Fibroblast of lung (primary cell): ENCODE data around the gene RBX1. TPM values are rescaled to one million over a fixed set of nuclear protein-coding genes. Genes with fewer than 3 reads are reported as not detected.

Experiments used
- DNase-seq, 2 donors: peaks; one replicate each; pipeline versions ENCODE4 v3.0.0 to v3.0.0-alpha.2; 2010; ENCODE audit warnings: low read depth in 2 of 2
- H2AFZ ChIP-seq: 2 replicates; pipeline ENCODE4 v1.5.1; 2012; ENCODE audit warnings: low read length, control low read depth, inconsistent platforms
- H3K27ac ChIP-seq: 2 replicates; pipeline ENCODE4 v1.5.1; 2011; ENCODE audit warnings: low read length, control low read depth; ENCODE audit not compliant: insufficient read depth
- H3K27me3 ChIP-seq: 2 replicates; pipeline ENCODE4 v1.5.1; 2011; ENCODE audit warnings: mild to moderate bottlenecking, low read length; ENCODE audit not compliant: control insufficient read depth, insufficient read depth
- H3K36me3 ChIP-seq: 2 replicates; pipeline ENCODE4 v1.5.1; 2011; ENCODE audit warnings: low read length; ENCODE audit not compliant: control insufficient read depth, insufficient read depth
- H3K4me1 ChIP-seq: 2 replicates; pipeline ENCODE4 v1.5.1; 2011; ENCODE audit warnings: low read length; ENCODE audit not compliant: control insufficient read depth, insufficient read depth; ENCODE audit errors: extremely low read depth
- H3K4me2 ChIP-seq: 2 replicates; pipeline ENCODE4 v1.5.1; 2011; ENCODE audit warnings: low read length, control low read depth; ENCODE audit not compliant: insufficient read depth; ENCODE audit errors: extremely low read depth
- H3K4me3 ChIP-seq, 4 experiments: fragments of 200-600 bp in 1 of 4; sonication (generic) in 1 of 4; replicated peaks in 1 of 4; 2 replicates each; pipeline ENCODE4 v1.5.1; 2011 to 2016; ENCODE audit warnings: low read length in 4 of 4, low read depth in 3 of 4, mild to moderate bottlenecking in 3 of 4, control low read depth in 2 of 4, inconsistent platforms in 1 of 4, mixed read lengths in 1 of 4; ENCODE audit not compliant: insufficient read depth in 1 of 4; ENCODE audit errors: control extremely low read depth in 1 of 4
- H3K79me2 ChIP-seq: 2 replicates; pipeline ENCODE4 v1.5.1; 2012; ENCODE audit warnings: mild to moderate bottlenecking, low read length, inconsistent platforms; ENCODE audit not compliant: control insufficient read depth, insufficient read depth
- H3K9ac ChIP-seq: 2 replicates; pipeline ENCODE4 v1.5.1; 2011; ENCODE audit warnings: mild to moderate bottlenecking, low read length, control low read depth; ENCODE audit not compliant: insufficient read depth
- H3K9me3 ChIP-seq: 2 replicates; pipeline ENCODE4 v1.5.1; 2012; ENCODE audit warnings: low read depth, low read length; ENCODE audit not compliant: control insufficient read depth, insufficient read depth
- H4K20me1 ChIP-seq: 2 replicates; pipeline ENCODE4 v1.5.1; 2011; ENCODE audit warnings: low read length; ENCODE audit not compliant: control insufficient read depth, insufficient read depth; ENCODE audit errors: extremely low read depth
- EZH2 ChIP-seq: IDR thresholded peaks from 2 replicates; pipeline ENCODE4 v1.5.1; 2012; ENCODE audit warnings: low read length, control low read depth, mild to moderate bottlenecking; ENCODE audit errors: missing control alignments
- polyA plus RNA-seq, 2 donors: library from polyadenylated mRNA; depleted of rRNA in 1 of 2; stranded (reverse) in 1 of 2; unstranded in 1 of 2; fragments of >200 nt; gene quantifications; 2 replicates each; pipeline ENCODE4 v1.2.1, GENCODE V29; 2011 to 2012; ENCODE audit warnings: missing spikeins in 1 of 2
- total RNA-seq: library from RNA; depleted of rRNA; stranded (reverse); fragments of >200 nt; gene quantifications from 2 replicates; pipeline ENCODE4 v1.2.1, GENCODE V29; 2014
- TF ChIP-seq, protein P1 (sequence below), 2 donors: IDR thresholded peaks in 1 of 2; conservative IDR thresholded peaks in 1 of 2; 1 replicate in 1 of 2; 2 replicates in 1 of 2; pipeline ENCODE4 v1.5.1; 2011 to 2012; ENCODE audit warnings: low read length in 2 of 2, control low read depth in 1 of 2, inconsistent platforms in 1 of 2, low read depth in 1 of 2, mild to moderate bottlenecking in 1 of 2

The RBX1 gene
- total and polyA plus RNA-seq, 2 donors (not counting 1 experiment from before 2014, with no cell fraction given), result 53.2 to 89.6 TPM

DNA sequence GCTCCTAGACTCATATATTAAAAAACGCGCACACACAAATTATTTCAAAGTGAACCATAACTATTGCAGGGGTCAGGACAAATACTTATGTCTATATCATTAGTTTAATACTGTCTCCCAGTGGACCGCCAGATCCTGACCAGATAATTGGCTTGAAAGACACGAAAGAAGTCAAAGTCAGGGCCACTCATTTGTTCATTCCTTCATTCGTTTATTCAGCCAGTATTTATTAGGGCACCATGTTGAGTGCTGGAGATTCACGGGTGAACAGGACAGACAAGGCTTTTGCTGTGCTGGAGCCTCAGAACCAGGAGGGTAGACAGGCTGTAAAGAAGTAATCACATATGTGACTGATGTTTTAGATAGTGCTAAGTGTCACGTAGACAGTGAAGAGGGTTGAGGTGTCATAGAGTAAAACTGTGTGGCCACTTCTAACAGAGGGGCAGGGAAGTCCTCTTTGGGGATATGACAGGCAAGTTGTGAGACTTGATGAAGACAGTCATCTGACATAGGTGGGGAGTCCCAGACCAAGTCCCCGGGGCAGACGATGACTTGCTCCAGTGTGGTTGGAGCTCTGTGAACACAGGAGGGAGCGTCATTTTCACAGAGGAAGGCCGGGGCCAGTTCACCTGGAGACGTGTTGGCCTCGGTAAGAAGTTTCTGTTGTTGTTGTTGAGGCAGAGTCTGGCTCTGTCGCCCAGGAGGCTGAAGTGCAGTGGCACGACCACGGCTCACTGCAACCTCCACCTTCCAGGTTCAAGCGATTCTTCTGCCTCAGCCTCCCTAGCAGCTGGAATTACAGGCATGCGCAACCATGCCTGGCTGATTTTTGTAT, 25.9 kb downstream of the RBX1 start:
- Histone ChIP-seq H3K4me3 (no peak overlapping the region), H3K9me3 (no peaks in the 10 kb centered on the region), H4K20me1 (no peaks in the 10 kb centered on the region), H2AFZ (no peak overlapping the region), H3K4me2 (no peak overlapping the region), H3K4me1 (no peaks in the 10 kb centered on the region), H3K36me3 (peaks cover 4% of the 10 kb centered on the region), H3K79me2 (no peaks in the 10 kb centered on the region), H3K27ac (no peak overlapping the region), H3K27me3 (no peaks in the 10 kb centered on the region), H3K9ac (no peak overlapping the region)
- TF ChIP-seq EZH2, result no peak
- TF ChIP-seq, protein P1, sequence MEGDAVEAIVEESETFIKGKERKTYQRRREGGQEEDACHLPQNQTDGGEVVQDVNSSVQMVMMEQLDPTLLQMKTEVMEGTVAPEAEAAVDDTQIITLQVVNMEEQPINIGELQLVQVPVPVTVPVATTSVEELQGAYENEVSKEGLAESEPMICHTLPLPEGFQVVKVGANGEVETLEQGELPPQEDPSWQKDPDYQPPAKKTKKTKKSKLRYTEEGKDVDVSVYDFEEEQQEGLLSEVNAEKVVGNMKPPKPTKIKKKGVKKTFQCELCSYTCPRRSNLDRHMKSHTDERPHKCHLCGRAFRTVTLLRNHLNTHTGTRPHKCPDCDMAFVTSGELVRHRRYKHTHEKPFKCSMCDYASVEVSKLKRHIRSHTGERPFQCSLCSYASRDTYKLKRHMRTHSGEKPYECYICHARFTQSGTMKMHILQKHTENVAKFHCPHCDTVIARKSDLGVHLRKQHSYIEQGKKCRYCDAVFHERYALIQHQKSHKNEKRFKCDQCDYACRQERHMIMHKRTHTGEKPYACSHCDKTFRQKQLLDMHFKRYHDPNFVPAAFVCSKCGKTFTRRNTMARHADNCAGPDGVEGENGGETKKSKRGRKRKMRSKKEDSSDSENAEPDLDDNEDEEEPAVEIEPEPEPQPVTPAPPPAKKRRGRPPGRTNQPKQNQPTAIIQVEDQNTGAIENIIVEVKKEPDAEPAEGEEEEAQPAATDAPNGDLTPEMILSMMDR (conservative IDR thresholded peaks at IDR 0.05 in 1 of 2, IDR thresholded peaks at IDR 0.05 in 1 of 2; ENCODE audit: low read depth in 1 of 2, low read length in 2 of 2), result no peak
- no peak for DNase-seq

DNA sequence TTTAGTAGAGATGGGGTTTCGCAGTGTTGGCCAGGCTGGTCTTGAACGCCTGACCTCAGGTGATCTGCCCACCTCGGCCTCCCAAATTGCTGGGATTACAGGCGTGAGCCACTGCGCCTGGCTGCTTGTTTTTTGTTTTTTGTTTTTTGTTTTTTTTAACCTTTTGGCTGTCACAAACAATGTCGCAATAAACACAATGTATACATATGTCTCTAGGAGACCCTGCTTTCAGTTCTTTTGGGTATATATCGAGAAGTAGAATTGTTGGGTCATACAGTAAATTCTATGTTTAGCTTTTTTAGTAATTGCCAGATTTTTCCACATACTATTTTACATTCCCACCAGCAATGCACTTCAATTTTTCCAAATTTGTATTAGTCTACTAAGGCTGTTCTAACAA, 28.0 kb downstream of the RBX1 start:
- Histone ChIP-seq H3K27me3 (no peaks in the 10 kb centered on the region), H3K27ac (no peak overlapping the region), H3K4me2 (no peak overlapping the region), H2AFZ (no peak overlapping the region), H3K9ac (no peak overlapping the region), H3K36me3 (no peaks in the 10 kb centered on the region), H4K20me1 (no peaks in the 10 kb centered on the region), H3K9me3 (no peaks in the 10 kb centered on the region), H3K79me2 (no peaks in the 10 kb centered on the region), H3K4me3 (no peak overlapping the region), H3K4me1 (no peaks in the 10 kb centered on the region)
- no peak for DNase-seq
- TF ChIP-seq, protein P1 (conservative IDR thresholded peaks at IDR 0.05 in 1 of 2, IDR thresholded peaks at IDR 0.05 in 1 of 2; ENCODE audit: low read depth in 1 of 2, low read length in 2 of 2), result no peak
- no peak for TF ChIP-seq EZH2

DNA sequence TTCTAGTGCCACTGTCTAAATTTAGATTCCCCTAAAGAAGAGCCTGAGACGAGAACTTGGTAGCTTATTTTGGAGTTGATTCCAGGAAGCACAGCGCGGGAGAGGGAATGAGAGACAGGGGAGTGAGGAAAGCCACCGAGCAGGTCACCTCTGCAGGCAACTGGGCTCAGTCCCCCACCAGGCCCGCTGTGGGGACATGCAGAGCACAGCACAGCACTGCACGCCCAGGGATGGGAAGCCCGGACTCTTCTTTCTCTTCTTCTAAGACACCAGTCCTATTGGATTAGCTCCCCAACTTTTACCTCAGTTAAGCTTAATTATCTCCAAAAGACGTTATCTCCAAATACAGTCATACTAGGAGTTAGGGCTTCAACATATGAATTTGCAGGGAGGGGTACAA, 28.7 kb downstream of the RBX1 start:
- TF ChIP-seq EZH2, result no peak
- TF ChIP-seq, protein P1 (conservative IDR thresholded peaks at IDR 0.05 in 1 of 2, IDR thresholded peaks at IDR 0.05 in 1 of 2; ENCODE audit: low read depth in 1 of 2, low read length in 2 of 2), result no peak
- no peaks in the 10 kb centered on the region for H3K36me3 ChIP-seq
- H3K4me3 ChIP-seq, result no peak overlapping the region
- H3K27me3 ChIP-seq, result no peaks in the 10 kb centered on the region
- no peaks in the 10 kb centered on the region for H4K20me1 ChIP-seq
- no peak for DNase-seq
- H3K79me2 ChIP-seq, result no peaks in the 10 kb centered on the region
- no peak overlapping the region for H2AFZ ChIP-seq
- H3K4me2 ChIP-seq, result no peak overlapping the region
- H3K9ac ChIP-seq, result no peak overlapping the region
- H3K9me3 ChIP-seq, result no peaks in the 10 kb centered on the region
- H3K4me1 ChIP-seq, result no peaks in the 10 kb centered on the region
- no peak overlapping the region for H3K27ac ChIP-seq
